ENCODE measurements around the gene ARHGAP42.

- TF ChIP-seq CTCF (IDR thresholded peaks at IDR 0.05) (no peak), POLR2A (IDR thresholded peaks at IDR 0.05) (no peak)
Observed at GRCh38 chr11:100978939-100979338, 291.9 kb downstream of the ARHGAP42 start.

All from adrenal gland (tissue), 5 donors.